Hindlimb muscle (tissue), 1 donor: ENCODE data around the gene CLCN4. TPM values are rescaled to one million over a fixed set of nuclear protein-coding genes. Genes with fewer than 3 reads are reported as not detected.

Experiments
- DNase-seq: peaks from one replicate; pipeline ENCODE4 v3.0.0-alpha.2; 2013
- polyA plus RNA-seq: library from polyadenylated mRNA; unstranded; fragments of 120-200 nt; gene quantifications from one replicate; pipeline ENCODE4 v1.2.1, GENCODE V29; 2013; ENCODE audit not compliant: insufficient read length

CLCN4 gene
- polyA plus RNA-seq, 1 donor, result 14.7 TPM

- peak; percentile 13 for DNase-seq
Measured at GRCh38 chrX:10244915-10245622, 88.3 kb downstream of the CLCN4 start.

- no peak for DNase-seq
Measured at GRCh38 chrX:10245886-10246285, 89.1 kb downstream of the CLCN4 start.

GRCh38 chrX:10246297-10246696, 89.5 kb downstream of the CLCN4 start:
- no peak for DNase-seq

- DNase-seq, result no peak
Measured at GRCh38 chrX:10246846-10247245, 90.1 kb downstream of the CLCN4 start.

GRCh38 chrX:10254739-10255138, 98.0 kb downstream of the CLCN4 start:
- DNase-seq, result no peak

GRCh38 chrX:10259716-10260115, 102.9 kb downstream of the CLCN4 start:
- DNase-seq, result no peak

GRCh38 chrX:10265775-10266174, 109.0 kb downstream of the CLCN4 start:
- DNase-seq, result no peak

- no peak for DNase-seq
Measured at GRCh38 chrX:10278716-10279115, 121.9 kb downstream of the CLCN4 start.

- no peak for DNase-seq
Measured at GRCh38 chrX:10280071-10280470, 123.3 kb downstream of the CLCN4 start.

GRCh38 chrX:10282490-10282889, 125.7 kb downstream of the CLCN4 start:
- DNase-seq, result no peak

- no peak for DNase-seq
Measured at GRCh38 chrX:10286195-10286594, 129.4 kb downstream of the CLCN4 start.

Other genes starting within 250 kb of the CLCN4 start
- gene CLDN34, start 189.6 kb upstream of the CLCN4 start, polyA plus RNA-seq, result not detected